WI38 (cell line): Measurements from ENCODE around the gene CES5A.

Experiments used
- H3K4me3 ChIP-seq: 2 replicates; pipeline ENCODE4 v1.5.1; 2011; ENCODE audit warnings: low read depth, mild to moderate bottlenecking, control low read depth, low read length
- CTCF ChIP-seq: IDR thresholded peaks from 2 replicates; pipeline ENCODE4 v1.5.1; 2012; ENCODE audit warnings: low read depth, mild to moderate bottlenecking, control low read depth, low read length

CES5A gene

GRCh38 chr16:55912022-55912421 is 36.8 kb upstream of the CES5A start:
- TF ChIP-seq CTCF = no peak
- H3K4me3 ChIP-seq = no peak overlapping the region

GRCh38 chr16:55911616-55912015 is 36.4 kb upstream of the CES5A start:
- no peak overlapping the region for H3K4me3 ChIP-seq
- TF ChIP-seq CTCF = no peak

GRCh38 chr16:55909876-55910275 is 34.7 kb upstream of the CES5A start:
- H3K4me3 ChIP-seq = no peak overlapping the region
- TF ChIP-seq CTCF = no peak

GRCh38 chr16:55908641-55909040 is 33.5 kb upstream of the CES5A start:
- no peak for TF ChIP-seq CTCF
- H3K4me3 ChIP-seq = no peak overlapping the region

GRCh38 chr16:55907661-55908060 is 32.5 kb upstream of the CES5A start:
- no peak for TF ChIP-seq CTCF
- no peak overlapping the region for H3K4me3 ChIP-seq

GRCh38 chr16:55906123-55906522 is 30.9 kb upstream of the CES5A start:
- no peak for TF ChIP-seq CTCF
- H3K4me3 ChIP-seq = no peak overlapping the region

- H3K4me3 ChIP-seq = no peak overlapping the region
- no peak for TF ChIP-seq CTCF
Observed at GRCh38 chr16:55905651-55906050, 30.5 kb upstream of the CES5A start.
